TTC549 (cell line): ENCODE results near the gene SYT5.

ENCODE experiments used
- FAIRE-seq: peaks from 2 replicates; lab custom pipeline; 2012; peaks lifted over from hg19 to GRCh38; lab: Jason Lieb, UNC

Gene SYT5

GRCh38 chr19:55145232-55145631 is 34.9 kb downstream of the SYT5 start:
- no peak for FAIRE-seq

DNA sequence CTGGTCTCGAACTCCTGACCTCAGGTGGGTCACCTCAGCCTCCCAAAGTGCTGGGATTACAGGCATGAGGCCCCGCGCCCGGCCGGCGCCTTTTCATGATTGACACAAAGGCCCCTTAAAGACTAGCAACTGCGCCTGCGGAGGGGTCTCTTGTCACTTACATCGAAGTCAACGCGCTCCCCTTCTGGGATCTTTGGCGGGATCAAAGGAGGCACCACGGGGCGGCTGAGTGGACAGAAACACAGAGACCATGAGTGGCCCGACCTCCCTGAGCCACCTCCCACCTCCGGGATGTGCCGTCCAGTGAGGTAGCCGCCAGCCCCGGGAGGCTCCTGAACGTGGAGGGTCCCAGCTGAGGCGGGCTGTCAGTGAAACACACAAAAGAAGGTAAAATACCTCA is 38.4 kb downstream of the SYT5 start:
- FAIRE-seq = no peak

DNA sequence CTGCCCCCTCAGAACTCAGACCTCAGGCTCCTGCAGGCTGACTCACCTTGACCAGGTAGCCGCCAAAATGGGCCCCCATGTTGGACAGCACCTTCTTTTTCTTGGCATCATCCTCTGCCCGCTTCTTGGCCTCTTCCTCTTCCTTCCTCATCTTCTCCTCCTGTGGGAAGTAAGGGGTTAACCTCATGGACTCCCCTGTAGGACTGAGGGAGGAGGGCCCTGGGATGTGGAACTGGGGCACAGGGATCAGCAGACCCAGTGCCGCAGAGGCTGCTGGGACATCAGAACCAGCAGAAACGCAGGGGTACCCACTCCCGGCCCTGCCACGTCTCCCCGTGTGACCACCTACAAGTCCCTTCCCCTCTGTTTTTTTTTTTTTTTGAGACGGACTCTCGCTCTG is 42.2 kb downstream of the SYT5 start:
- no peak for FAIRE-seq

- FAIRE-seq = no peak
These were observed 43.5 kb downstream of the SYT5 start for GRCh38 chr19:55136399-55137102.

GRCh38 chr19:55134736-55135135 is 45.4 kb downstream of the SYT5 start:
- no peak for FAIRE-seq

DNA sequence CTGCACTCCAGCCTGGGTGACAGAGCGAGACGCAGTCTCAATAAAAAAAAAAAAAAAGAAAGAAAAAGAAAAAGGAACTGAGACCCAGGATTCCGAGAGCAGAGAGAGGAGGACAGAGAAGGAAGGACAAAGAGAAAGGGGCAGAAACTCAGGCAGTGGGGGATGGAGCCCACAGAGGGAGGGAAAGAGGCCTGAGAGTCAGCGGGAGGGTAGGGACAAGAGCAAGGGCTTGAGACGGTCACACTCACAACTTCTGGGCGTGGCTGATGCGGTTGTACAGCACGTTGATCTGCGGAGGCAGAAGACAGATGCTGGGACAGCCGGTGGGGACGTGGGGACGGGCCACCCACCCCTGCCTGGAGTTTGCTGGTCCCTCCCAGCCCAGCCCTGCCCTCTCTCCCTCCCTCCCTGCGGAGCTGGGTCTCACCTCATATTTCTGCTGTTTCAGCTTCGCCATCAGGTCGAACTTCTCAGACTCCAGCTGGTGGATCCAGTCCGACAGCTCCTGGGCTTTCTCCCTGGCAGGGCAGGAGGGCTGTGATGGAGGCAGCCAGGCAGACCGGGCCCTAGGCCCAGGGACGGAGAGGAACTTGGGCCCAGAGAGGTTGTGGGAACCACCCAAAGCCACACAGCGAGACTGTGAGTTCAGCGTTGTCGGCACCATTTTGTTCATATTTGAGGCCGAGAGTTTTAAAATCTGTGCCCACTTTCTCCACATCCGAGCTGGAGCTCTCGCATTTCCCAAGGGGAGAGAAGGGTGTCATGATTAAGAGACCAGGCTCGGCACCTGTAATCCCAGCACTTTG is 46.2 kb downstream of the SYT5 start:
- no peak for FAIRE-seq

- no peak for FAIRE-seq
These were observed 47.5 kb downstream of the SYT5 start for GRCh38 chr19:55132453-55133129.

DNA sequence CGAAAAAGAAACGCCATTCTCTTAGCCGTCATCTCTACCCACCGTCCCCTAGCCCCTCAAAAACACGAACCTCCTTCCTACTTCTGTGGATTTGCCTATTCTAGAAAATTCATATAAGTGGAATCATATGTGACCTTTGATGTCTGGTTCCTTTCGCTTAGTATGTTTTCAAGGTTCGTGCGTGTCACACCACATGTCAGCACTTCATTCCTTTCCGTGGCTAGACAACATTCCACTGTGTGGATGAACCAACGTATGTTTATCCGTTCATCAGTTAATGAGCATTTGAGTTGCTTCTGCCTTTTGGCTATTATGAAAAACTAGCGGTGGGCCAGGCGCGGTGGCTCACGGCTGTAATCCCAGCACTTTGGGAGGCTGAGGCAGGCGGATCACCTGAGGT is 48.7 kb downstream of the SYT5 start:
- no peak for FAIRE-seq
